Measurements from ENCODE around the gene SLC20A1.
"Not testable (repeated sequence)": the region's sequence is repeated elsewhere in the genome, so short reads cannot be mapped to it uniquely, and the experiment has no call there.

The SLC20A1 gene

DNA sequence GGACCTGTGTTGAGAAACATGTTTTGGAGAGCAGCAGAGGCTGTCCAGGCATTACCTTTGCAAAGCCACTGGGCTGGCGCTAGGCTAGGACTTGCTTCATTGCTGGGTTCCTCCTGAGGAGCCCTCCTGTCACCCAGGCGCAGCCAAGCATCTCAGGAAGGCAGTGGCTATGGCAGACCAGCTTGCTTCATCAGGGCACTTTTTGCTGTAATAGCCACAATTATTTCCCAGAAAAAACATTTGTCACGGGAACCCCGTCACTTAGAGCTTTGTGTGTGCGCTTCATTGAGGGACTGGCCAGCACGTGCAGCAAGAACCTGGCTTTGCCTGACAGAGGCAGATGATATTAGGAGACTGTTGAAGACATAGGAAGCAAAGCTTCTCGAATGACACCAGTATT, 36.4 kb downstream of the SLC20A1 start:
- DNase-seq (ENCODE audit: low read depth in 2 of 2) = no peak

DNA sequence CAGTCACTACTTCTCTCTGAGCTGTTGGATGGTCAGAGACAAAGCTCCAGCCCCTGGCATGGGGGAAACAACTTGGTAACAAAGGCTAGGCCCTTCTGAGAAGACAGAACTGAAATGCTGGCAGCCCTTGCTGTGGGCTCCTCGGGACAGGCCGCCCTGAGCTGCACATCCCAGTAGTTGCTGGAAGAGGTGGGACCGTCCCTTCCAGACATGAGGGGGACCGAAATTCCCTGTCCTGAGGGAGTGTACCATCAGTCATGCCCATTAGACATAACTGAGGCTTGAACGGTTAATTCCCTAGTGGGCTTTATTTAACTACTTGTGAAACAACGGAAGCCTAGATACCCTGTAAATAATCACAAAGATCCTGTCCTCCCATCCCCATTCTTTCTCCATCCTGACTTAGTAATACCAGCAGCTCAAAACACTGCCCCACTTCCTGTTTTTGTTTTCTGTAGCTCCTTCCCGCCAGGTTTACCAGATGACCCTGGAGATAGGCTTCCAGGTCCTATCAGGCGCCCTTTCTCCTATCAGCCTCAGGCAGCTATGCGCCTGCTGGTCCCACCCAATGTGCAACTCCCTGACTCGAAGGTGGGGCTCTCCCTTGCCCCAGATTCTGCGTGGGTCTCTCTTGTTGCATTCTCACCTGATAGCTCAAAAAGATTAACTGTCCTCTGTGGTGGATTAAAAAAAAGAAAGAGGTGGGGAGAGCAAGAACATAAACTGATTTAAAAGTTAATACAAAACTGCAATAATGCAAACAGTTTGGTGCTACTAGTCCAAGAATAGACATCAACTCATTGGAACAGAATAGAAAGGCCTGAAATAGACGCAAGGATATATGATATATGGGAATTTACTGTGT, 38.0 kb downstream of the SLC20A1 start:
- no peak for DNase-seq (ENCODE audit: low read depth in 2 of 2)

DNA sequence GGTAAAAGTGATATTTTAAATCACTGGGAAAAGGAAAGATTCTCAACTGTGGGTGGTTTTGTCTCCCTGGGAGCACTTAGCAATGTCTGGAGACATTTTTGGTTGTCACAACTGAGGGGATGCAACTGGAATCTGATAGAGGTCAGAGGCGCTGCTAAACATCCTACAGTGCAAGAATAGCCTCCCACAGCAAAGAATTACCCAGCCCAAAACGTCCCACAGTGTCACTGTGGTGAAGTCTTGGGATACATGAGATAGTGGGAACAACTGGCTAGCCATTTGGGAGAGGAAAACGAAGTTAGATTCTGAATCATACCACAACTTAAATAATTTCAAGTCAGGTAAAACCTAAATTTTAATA, 38.7 kb downstream of the SLC20A1 start:
- DNase-seq (ENCODE audit: low read depth in 2 of 2) = no peak

DNA sequence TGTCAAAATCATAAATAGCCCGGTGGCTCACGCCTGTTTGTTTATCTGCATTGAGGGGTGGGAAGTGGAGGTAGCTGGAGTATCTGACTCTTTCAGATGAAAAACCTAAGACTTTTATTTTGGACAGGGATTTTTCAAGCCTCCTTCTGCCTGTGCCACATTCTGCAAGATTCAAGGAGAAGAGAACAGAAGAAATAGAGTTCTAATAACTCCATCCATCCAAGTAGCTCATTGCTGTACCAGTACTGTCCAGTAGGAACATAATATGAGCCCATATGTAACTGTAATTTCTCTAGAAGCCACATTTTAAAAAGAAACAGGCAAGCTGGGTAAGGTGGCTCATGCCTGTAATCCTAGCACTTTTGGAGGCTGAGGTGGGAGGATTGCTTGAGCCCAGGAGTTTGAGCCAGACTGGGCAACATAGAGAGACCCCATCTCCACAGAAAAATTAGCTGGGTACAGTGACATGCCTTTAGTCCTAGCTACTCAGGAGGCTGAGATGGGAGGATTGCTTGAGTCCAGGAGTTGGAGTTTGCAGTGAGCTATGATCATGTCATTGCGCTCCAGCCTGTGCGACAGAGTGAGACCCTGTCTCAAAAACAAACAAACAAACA, 39.6 kb downstream of the SLC20A1 start:
- no peak for DNase-seq (ENCODE audit: low read depth in 2 of 2)

DNA sequence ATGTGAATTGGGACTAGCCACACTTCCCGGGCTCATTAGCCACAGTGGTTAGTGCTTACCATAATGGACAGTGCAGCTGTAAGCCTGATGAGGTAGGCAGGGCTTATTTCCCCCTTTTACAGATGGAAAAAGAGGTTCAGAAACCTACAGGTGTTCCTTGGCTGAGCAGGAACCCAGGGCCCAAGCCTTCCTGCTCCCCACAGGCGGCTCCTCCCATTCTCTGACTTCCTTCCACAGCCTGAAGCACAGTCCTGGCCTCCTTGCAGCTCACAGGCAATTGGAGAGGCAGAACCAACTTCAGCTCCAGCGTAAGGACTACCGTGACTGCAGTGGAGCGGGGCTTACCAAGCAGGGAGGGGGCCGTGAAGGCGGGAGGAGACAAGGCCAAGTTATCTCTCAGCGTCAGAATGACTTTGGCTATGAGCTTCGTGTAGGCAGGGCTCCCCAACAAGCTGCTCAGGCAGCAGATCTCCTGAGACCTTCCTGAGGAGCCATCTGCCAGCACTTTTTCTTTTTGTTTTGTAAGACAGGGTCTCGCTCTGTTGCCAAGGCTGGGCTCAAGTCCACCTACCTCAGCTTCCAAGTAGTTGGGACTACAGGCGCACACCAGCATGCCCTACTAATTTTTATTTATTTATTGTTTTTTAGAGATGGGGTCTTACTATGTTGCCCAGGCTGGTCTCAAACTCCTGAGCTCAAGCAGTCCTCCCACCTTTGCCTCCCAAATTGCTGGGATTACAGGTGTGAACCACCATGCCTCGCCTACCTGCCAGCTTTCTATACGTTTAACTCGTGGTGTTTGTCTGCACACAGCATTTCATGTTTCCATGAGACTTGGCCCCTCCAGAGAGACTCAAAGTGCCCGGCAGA, 40.8 kb downstream of the SLC20A1 start:
- DNase-seq (ENCODE audit: low read depth in 2 of 2) = no peak

DNA sequence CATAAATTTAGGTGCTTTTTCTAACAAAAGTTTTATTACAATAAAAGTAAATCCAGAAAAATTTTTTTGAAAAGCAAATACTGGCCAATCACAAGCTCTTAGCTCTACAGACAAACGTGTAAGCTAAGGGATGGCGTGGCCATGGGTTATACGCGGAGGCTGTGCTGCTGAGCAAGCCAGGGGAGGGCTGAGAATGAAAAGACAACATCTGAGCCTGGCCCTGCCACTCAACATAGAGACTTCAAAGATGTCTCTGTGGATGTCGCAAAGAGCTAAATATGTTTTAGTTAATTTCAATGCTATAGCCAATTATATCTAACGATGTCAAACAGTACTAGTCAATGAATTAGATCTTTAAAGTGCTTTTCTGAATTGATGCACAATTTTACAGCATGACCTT, 41.8 kb downstream of the SLC20A1 start:
- DNase-seq (ENCODE audit: low read depth in 2 of 2) = no peak

DNA sequence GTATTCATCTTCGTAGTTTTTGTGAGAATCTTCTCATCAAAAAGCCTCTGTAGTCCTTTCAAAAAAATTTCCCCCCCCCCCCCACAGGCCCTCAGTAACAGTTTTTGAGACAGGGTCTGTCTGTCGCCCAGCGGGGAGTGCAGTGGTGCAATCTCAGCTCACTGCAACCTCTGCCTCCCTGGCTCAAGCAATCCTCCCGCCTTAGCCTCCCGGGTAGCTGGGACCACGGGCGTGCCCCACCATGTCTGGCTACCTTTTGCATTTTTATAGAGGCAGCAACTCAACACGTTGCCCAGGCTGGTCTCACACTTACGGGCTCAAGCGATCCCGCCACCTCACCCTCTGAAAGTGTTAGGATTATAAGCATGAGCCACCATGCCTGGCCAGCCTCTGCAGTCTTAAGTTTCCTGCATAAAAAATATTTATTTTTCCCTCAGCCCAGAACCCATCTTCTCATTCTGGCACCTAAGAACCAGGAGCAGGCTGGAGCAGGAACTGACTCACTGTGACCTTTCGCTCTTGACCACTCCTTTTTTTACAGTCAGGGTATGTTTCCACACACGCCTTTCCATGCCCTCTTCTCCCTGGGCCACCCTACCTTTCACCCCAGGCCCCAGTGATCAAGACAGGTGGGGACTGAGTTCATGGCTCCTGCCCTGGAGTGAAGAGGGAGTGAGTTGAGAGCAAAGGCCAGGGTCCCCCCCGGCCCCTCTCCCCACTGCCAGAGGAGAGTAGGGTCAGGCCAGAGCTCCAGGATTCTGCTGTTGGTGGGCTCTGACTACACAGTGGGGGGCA, 42.5 kb downstream of the SLC20A1 start:
- DNase-seq (ENCODE audit: low read depth in 2 of 2) = no peak

DNA sequence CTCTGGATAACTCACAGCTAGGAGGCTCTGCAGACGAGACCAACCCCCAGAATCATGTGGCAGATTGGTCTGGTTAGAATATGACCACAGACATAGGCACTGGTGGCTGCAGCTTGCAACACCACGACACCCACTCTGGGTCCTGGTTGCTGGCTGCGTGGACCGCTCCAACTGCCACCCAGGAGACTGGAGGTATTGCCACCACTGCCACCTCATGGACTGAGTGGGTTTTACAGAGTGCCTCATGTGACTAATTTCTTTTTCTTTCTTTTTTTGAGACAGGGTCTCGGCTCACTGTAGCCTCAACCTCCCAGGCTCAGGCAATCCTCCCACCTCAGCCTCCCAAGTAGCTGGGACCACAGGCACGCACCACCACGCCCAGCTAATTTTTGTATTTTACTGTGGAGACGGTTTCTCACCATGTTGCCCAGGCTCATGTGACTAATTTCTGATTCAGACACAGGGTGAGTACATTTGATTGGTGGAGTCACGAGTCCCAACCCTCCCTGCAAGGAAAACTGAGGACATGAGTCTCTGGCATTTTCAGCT, 45.2 kb downstream of the SLC20A1 start:
- peak; percentile 11 to 18 for DNase-seq (ENCODE audit: low read depth in 2 of 2)

DNA sequence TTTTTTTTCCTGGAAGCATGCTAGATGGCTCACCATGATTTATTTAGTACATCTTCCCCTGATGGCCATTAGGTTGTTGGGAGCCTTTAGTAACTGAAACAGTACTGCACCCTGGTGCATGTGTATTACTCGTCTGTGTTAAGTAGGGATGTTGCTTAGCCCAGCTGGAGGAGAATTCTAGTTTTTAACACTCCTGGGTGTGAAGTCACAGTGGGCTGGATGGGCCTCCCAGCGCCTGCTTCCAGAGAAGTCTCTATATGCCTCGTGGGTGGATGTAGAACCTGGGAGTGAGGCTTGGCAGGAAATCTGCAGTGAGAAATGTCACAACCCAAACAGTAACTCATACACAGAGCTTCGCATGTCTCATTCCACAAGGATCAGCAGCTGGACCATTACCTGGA, 46.1 kb downstream of the SLC20A1 start:
- no peak for DNase-seq (ENCODE audit: low read depth in 2 of 2)

DNA sequence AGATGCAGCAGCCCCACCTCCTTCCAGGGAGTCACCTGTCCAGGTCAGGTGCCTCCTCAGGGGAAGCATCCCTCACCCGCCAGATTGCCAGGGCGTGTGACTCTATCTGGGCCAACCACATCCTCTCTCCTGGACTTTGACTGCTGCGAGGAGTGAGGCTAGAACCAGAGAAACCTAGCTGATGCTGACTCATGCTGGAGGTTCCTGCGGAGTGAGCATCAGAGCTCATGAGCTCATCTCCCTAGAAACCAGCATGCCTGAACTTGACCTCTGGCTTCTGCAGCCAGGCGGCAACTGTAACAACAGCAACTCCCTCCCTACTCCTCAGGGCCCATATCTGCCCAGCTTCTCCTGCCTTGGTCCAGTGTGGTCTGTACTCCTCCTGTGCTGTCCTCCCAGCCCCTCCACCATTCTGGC, 46.8 kb downstream of the SLC20A1 start:
- DNase-seq (ENCODE audit: low read depth in 2 of 2) = peak; percentile 4 to 12

DNA sequence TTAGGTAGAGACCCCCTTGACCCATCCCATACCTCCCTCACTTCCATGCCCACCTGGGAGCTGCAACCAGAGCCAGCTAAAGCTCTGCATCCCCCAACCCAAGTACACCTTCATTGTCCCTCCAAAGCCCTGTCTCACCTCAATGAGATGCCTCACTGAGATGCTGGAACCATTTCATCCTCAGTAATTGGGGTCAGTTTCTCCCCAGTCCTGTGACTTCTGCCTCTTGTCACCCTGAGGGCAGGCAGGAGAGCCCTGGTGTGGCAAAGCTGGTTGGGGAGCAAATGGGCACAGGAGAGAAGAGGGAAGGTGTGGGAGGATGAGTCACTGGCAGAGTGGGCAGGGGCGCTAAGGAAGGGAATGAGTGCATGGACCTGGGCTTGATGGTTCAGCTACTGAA, 47.2 kb downstream of the SLC20A1 start:
- DNase-seq (ENCODE audit: low read depth in 2 of 2) = no peak

DNA sequence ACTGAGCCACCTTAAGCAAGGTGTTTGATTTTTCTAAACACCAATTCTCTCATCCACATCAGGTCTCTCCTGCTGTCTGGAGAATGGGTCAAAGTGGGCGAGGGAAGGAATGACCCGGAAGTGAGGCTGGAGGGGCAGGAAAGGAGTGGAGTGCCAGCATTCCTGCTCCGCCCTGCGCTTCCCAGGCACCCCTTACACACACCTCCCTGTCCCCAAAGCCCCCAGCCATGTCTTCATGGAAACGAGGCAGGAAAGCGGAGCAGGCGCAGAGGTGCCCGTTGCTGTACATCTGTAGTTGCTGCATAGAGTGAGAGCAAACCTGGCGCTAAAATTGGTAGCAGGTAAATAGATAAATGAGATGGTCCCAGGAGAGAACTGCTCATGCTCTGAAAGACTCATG, 47.9 kb downstream of the SLC20A1 start:
- no peak for DNase-seq (ENCODE audit: low read depth in 2 of 2)

DNA sequence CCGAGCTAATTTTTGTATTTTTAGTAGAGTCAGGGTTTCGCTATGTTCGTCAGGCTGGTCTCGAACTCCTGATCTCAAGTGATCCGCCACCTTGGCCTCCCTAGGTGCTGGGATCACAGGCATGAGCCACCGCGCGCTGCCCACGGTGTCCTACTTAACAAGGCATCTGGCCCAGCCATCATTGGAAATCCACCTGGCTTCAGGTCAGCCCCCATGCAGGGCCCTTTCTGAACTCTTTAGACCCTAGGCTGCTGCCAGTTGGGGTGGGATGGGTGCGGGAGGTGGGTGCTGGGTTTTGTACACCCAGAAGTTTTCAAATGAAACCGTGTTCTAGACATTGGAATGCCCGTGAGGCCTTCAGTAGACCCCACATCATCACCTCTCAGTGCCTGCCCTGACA, 48.4 kb downstream of the SLC20A1 start:
- no peak for DNase-seq (ENCODE audit: low read depth in 2 of 2)

DNA sequence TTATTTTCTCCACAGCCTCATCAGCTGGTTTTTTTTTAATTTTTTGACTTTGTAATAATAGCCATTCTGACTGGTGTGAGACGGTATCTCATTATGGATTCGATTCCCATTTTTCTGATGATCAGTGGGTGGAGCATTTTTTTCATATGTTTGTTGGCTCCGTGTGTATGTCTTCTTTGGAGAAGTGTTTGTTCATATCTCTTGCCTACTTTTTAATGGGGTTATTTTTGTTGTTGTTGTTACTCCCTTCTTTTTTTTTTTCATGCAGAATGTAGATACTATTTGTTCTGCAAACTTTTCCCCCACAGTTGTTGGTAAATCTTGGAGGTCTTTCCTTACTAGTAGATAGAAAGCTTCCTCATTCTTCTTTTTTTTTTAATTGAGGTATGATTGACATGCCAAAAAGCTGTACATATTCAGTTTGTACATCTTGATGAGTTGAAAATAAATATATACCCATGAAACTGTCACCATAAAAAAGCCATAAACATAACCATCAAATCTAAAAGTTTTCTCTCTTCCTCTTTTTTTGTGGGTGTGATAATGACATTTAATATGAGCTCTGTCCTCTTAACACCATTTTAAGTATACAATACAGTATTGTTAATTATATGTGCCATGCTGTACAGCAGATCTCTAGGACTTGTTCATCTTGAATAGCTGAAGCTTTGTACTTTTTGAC, 53.2 kb downstream of the SLC20A1 start:
- no peak for DNase-seq (ENCODE audit: low read depth in 2 of 2)

DNA sequence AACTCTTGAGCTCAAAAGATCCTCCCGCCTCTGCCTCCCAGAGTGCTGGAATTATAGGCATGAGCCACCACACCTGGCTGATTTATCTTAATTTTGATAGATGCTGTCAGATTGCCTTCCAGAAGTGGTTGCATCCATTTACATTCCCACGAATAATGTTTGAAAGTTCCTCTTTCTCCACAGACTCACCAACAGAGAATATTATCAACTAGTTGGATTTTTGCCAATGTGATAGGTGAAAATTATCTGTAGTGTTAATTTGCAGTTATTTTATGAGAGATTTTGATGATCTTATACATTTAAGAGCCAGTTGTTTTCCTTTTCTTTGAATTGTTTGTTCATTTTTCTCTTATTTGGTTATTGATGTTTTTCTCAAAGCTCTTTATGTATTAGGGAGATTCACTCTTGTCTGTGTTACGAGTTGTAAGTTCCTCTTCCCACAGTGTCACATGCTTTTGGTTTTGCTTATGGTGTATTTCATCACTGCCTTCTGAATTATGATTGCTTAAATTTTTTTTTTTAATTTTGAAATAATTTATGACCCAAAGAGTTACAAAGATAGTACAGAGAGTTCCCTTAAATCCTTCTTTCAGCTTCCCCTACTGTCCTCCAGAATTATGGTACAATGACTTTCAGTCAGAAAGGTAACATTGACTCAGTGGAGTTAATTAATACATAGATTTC, 54.4 kb downstream of the SLC20A1 start:
- DNase-seq (ENCODE audit: low read depth in 2 of 2) = no peak

DNA sequence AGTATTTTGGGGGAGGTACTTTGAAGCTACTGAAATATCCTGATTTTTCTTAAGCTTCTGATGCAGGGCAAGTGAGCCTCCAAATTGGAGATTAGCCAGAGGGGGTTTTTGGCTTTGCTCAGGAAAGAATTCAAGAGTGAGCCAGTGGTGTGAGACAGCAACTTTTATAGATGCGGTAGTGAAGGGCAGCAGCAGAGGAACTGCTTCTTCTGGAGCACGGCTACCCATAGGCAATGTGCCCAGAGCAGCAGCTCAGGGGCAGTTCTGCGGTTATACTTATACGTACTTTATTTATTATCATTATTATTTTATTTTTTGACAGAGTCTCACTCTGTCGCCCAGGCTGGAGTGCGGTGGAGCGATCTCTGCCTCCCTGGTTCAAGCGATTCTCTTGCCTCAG, 55.3 kb downstream of the SLC20A1 start:
- no peak for DNase-seq (ENCODE audit: low read depth in 2 of 2)

DNA sequence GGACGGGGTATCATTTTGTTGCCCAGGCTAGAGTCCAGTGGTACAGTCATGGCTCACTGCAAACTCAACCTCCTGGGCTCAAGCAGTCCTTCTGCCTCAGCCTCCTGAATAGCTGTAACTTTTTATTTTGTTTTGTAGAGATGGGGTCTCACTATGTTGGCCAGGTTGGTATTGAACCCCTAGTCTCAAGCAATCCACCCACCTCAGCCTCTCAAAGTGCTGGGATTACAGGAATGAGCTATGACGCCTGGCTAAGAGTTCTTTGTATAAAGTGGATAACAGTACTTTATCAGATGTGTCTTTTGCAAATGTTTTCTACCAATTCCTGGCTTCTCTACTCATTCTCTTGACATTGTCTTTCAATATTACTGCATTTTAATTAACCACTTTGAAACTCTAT, 57.9 kb downstream of the SLC20A1 start:
- DNase-seq (ENCODE audit: low read depth in 2 of 2) = no peak

DNA sequence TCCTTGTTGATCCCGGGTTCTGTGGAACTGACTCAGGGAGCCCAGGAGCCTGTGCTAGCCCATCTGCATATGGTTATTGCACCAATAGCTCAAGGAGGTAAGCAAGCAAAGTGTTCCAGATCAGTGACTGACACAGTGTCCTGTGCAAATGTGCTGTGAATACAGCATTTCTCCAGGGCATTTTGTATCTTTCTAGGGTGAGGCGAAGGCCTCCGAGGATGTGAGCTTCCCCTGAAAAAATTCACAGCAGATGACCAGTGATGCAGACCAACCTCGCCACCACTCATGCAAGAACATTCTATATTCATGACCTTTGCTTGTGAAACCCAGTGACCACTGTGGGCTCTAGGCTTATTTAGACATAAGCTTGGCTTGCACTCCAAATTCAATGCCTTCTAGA, 59.8 kb downstream of the SLC20A1 start:
- DNase-seq (ENCODE audit: low read depth in 2 of 2) = no peak

DNA sequence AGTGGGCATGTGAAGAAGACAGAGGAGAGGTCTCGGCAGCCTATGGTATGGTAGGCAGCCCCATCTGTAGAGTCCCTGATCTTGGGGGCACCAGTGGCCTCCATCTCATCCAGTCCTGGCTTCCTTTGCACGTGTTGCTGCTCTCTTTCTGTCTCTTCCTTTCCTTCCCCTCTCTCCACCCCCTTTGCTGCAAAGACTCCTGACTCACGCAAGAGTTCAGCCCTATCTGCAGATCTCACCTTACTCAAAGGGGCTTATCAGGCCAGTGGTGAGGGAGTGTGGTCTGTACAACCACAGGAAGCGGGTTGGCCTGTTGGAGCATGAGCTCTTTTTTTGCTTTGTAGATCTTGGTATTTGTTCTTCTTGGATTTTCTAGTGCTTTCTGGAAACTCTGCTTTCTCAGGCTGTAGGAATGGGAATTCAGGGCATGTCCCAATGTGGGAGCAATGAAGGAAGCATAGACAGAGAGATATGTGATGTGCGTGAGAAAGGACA, 60.5 kb downstream of the SLC20A1 start:
- no peak for DNase-seq (ENCODE audit: low read depth in 2 of 2)

DNA sequence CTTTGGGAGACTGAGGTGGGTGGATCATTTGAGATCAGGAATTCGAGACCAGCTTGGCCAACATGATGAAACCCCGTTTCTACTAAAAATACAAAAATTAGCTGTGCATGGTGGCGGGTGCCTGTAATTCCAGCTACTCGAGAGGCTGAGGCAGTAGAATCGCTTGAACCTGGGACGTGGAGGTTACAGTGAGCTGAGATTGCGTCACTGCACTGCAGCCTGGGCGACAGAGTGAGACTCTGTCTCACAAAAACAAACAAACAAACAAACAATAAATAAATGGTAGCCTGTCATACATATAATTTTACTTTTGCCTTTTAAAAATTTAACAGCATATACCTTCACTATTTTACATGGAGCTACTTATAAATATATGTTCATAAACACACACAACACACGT, 61.2 kb downstream of the SLC20A1 start:
- DNase-seq (ENCODE audit: low read depth in 2 of 2) = not testable (repeated sequence)

Data from stimulated activated CD4-positive, alpha-beta T cell treated with anti-CD3 and anti-CD28 coated beads, Interleukin-1b, Interleukin-23, amount 100 ng/mL, for 1 hour (primary cell).